Neural cell (in vitro differentiated cells): ENCODE results near the gene CTU1.

Experiments
- CTCF ChIP-seq: fragments of 450-650 bp; IDR thresholded peaks from 2 replicates; pipeline ENCODE4 v1.5.1; 2014; ENCODE audit warnings: antibody characterized with exemption, mild to moderate bottlenecking, moderate library complexity; ENCODE audit not compliant: poor library complexity, severe bottlenecking
- EP300 ChIP-seq: fragments of 450-650 bp; conservative IDR thresholded peaks from 2 replicates; pipeline ENCODE4 v1.6.1; 2014; ENCODE audit warnings: antibody characterized with exemption, mild to moderate bottlenecking, moderate library complexity; ENCODE audit not compliant: poor library complexity, severe bottlenecking
- EZH2 ChIP-seq: fragments of 200-600, 300-800 bp; shearing (Covaris generic), sonication (generic); IDR thresholded peaks from 2 replicates; pipeline ENCODE4 v1.6.1; 2014; ENCODE audit warnings: antibody characterized with exemption, low read length, borderline replicate concordance, mild to moderate bottlenecking; ENCODE audit not compliant: insufficient read depth, poor library complexity, severe bottlenecking
- MXI1 ChIP-seq: fragments of 450-650 bp; conservative IDR thresholded peaks from 2 replicates; pipeline ENCODE4 v1.6.1; 2014; ENCODE audit warnings: antibody characterized with exemption, mild to moderate bottlenecking; ENCODE audit not compliant: poor library complexity, severe bottlenecking
- POLR2AphosphoS5 ChIP-seq: IDR thresholded peaks from 2 replicates; pipeline ENCODE4 v1.6.1; 2012
- RAD21 ChIP-seq: fragments of 450-650 bp; conservative IDR thresholded peaks from 2 replicates; pipeline ENCODE4 v1.6.1; 2014; ENCODE audit warnings: antibody characterized with exemption, mild to moderate bottlenecking, moderate library complexity
- REST ChIP-seq: IDR thresholded peaks from 2 replicates; pipeline ENCODE4 v1.6.1; 2012; ENCODE audit warnings: borderline replicate concordance
- SMC3 ChIP-seq: fragments of 450-650 bp; conservative IDR thresholded peaks from 2 replicates; pipeline ENCODE4 v1.6.1; 2014; ENCODE audit warnings: antibody characterized with exemption, mild to moderate bottlenecking, moderate library complexity; ENCODE audit not compliant: poor library complexity

GRCh38 chr19:51128227-51128626 lies 20.0 kb upstream of the CTU1 start:
- TF ChIP-seq CTCF, result no peak
- no peak for TF ChIP-seq MXI1
- no peak for TF ChIP-seq REST
- TF ChIP-seq EP300, result no peak
- TF ChIP-seq SMC3, result no peak
- TF ChIP-seq RAD21, result no peak
- no peak for TF ChIP-seq POLR2AphosphoS5
- TF ChIP-seq EZH2, result no peak
